ENCODE data around the gene ASB3.

Gene ASB3

DNA sequence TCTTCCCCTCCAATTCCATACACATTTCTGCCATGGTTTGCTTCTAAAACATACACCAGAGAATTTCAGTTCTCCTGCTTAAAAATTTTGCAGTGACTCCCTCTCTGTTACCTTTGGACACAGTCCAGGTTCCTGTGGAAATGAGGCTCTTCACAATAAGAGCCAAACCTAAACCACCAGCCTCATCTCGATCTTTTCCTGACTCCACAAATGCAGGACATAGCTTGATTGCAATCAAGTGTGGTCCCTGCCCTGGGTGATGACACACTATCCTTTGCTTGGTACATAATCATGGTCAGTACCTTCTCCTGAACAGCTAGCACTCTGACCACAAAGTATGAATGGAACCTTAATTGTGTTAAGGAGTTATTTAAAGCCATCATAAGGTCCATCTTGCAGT, 154.0 kb downstream of the ASB3 start:
- Mint-ChIP-seq H3K27me3 (ENCODE audit: low read depth) (no peaks in the 10 kb centered on the region), H3K4me1 (ENCODE audit: low read depth) (no peaks in the 10 kb centered on the region), H3K4me3 (no peak overlapping the region), H3K9me3 (no peaks in the 10 kb centered on the region), H3K36me3 (ENCODE audit: low read depth) (no peaks in the 10 kb centered on the region), H3K27ac (no peak overlapping the region)

DNA sequence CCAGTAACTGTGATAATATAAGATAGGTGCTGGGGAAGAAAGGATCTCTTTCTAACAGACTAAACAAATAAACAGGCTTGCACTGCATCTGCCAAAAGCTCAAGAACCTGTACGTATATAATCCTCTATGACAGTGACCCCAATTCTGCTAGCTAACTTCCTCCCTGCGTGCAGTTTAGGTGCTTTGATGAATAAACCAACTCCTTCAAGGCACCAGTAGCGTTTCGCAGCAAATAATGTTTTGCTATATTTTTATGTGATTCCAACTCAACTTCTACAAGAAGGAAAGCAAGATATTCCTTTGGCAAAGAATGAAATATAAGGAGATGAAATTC, 154.7 kb downstream of the ASB3 start:
- H3K9me3 Mint-ChIP-seq = no peaks in the 10 kb centered on the region
- H3K27me3 Mint-ChIP-seq (ENCODE audit: low read depth) = no peaks in the 10 kb centered on the region
- H3K27ac Mint-ChIP-seq = no peak overlapping the region
- no peak overlapping the region for H3K4me3 Mint-ChIP-seq
- H3K4me1 Mint-ChIP-seq (ENCODE audit: low read depth) = no peaks in the 10 kb centered on the region
- no peaks in the 10 kb centered on the region for H3K36me3 Mint-ChIP-seq (ENCODE audit: low read depth)

DNA sequence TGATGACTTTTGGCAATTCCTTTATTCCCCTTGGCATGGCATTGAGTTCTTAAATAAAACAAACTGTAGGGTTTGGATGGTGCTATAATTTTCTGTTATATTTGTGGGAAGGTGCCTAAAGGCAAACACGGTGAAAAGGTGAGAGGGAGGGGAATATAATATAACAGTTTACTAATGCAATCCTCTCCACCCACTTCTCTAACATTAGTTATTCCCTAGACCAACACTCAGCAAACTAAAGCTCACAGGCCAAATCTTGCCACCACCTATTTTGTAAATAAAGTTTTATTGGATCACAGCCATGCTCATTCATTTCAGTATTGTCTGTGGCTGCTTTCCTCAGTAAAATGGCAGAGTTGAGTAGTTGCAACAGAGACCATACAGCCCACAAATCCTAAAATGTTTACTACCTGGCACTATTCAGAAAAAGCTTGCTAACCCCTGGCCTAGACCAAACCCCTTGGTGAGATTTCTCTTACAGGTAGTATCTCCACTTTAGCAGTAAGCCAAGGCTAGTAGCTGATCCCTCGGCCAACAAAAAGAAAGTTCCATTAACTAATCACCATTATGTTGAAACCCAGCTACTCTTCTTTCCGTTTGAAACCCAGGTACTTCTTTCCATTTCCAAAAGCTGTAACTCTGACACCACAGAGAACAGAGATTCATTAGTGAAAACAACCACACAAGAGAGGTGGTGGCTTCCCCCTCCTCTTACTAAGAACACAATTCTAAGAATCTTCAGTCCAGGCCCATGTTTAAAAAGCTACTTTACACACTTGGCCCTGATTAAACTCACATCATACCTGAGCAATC, 155.2 kb downstream of the ASB3 start:
- no peak overlapping the region for H3K27ac Mint-ChIP-seq
- no peak overlapping the region for H3K4me3 Mint-ChIP-seq
- no peaks in the 10 kb centered on the region for H3K9me3 Mint-ChIP-seq

DNA sequence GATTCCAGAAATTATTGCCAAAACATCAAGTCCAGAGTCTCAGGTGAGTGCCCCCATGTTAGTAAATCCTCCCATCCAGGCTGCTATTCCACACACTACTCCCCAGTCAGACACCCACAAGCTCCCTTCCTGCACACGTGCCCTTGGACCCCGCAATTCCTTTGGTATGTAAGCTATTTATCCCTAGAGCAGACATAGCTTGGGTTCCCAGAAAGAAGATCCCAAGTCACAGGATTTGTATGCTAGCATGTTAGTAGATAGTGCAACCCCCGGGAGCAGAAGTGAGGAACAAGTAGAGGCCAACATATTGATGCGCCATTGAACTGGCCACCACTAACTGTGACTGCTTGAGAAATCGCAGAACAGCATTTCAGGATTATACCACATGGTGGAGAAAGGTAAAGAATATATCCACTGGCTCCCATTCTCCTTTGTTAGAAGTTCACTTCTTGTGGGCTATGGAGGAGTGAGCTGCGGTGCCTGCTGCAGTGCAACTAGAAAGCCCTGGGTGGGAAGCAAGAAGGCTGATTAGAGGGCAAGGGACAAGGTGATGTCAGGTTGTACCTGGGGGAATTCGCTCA, 156.6 kb downstream of the ASB3 start:
- no peaks in the 10 kb centered on the region for H3K9me3 Mint-ChIP-seq
- H3K27ac Mint-ChIP-seq = no peak overlapping the region
- H3K36me3 Mint-ChIP-seq (ENCODE audit: low read depth) = no peaks in the 10 kb centered on the region
- no peaks in the 10 kb centered on the region for H3K27me3 Mint-ChIP-seq (ENCODE audit: low read depth)
- H3K4me3 Mint-ChIP-seq = no peak overlapping the region
- no peaks in the 10 kb centered on the region for H3K4me1 Mint-ChIP-seq (ENCODE audit: low read depth)

More for the DNA sequence above, 155.2 kb downstream of the ASB3 start:
- Mint-ChIP-seq H3K4me1 (ENCODE audit: low read depth) (no peaks in the 10 kb centered on the region), H3K27me3 (ENCODE audit: low read depth) (no peaks in the 10 kb centered on the region), H3K36me3 (ENCODE audit: low read depth) (no peaks in the 10 kb centered on the region)

DNA sequence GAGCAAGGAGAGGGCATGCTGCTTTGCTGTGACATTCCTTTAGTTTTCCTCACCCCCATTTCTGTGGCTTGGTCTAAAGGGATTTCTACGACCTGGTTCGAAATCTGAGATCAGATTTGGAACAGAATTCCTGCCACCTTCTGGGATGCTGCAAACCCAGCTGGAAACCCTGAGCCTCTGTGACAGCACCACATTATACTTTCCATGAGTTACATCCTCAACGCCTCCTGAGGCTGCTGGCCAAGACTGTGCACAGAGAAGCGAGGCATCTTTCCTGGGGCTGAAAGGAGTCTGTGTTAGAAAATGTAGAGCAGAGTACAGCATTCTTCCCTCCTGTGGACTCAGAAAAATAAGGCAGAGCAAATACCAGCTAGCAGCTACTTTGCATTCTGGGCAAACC, 157.3 kb downstream of the ASB3 start:
- no peak overlapping the region for H3K4me3 Mint-ChIP-seq
- no peaks in the 10 kb centered on the region for H3K4me1 Mint-ChIP-seq (ENCODE audit: low read depth)
- no peak overlapping the region for H3K27ac Mint-ChIP-seq
- H3K9me3 Mint-ChIP-seq = no peaks in the 10 kb centered on the region
- H3K36me3 Mint-ChIP-seq (ENCODE audit: low read depth) = no peaks in the 10 kb centered on the region
- no peaks in the 10 kb centered on the region for H3K27me3 Mint-ChIP-seq (ENCODE audit: low read depth)

DNA sequence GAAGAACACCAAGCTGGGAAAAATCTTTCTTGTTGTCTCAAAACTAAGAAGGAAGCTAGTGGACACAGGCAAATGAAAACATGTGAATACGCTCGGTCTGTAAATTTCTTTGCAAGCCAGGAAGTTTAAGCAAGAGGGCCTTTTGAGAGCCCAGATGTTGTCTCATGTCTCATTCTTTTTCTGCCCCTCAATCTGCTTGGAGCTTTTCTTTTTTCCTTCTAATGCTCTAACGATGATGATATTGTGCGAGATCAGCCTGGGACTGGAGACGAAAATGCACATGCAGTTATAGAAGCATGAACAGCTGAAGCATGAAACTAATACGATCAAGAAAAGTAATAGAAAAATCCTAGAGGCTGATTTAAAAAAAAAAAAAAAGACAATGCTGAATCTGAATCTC, 157.8 kb downstream of the ASB3 start:
- H3K36me3 Mint-ChIP-seq (ENCODE audit: low read depth) = no peaks in the 10 kb centered on the region
- no peak overlapping the region for H3K27ac Mint-ChIP-seq
- H3K9me3 Mint-ChIP-seq = no peaks in the 10 kb centered on the region
- no peaks in the 10 kb centered on the region for H3K27me3 Mint-ChIP-seq (ENCODE audit: low read depth)
- no peaks in the 10 kb centered on the region for H3K4me1 Mint-ChIP-seq (ENCODE audit: low read depth)
- H3K4me3 Mint-ChIP-seq = no peak overlapping the region

DNA sequence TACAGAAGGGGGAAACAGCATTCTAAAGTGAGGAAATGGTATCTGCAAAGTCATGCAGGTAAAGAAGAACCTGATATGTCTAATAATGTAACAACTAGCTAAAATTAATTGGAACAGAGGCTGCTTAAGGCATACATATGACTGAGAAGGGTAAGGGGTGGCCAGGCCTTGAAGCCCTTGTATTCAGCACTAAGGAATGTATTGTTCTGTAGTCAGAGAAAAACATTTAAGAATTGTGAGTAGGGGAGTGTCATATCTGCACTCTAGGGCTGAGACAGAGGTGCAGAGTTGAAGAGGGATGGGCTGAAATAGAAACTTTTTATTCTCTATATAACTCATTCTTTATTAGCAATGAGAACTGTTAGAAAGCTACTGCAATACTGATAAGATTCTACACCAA, 164.6 kb downstream of the ASB3 start:
- no peak overlapping the region for H3K4me3 Mint-ChIP-seq
- H3K27ac Mint-ChIP-seq = no peak overlapping the region
- H3K27me3 Mint-ChIP-seq (ENCODE audit: low read depth) = no peaks in the 10 kb centered on the region
- H3K9me3 Mint-ChIP-seq = no peaks in the 10 kb centered on the region
- H3K4me1 Mint-ChIP-seq (ENCODE audit: low read depth) = no peaks in the 10 kb centered on the region
- H3K36me3 Mint-ChIP-seq (ENCODE audit: low read depth) = no peaks in the 10 kb centered on the region

DNA sequence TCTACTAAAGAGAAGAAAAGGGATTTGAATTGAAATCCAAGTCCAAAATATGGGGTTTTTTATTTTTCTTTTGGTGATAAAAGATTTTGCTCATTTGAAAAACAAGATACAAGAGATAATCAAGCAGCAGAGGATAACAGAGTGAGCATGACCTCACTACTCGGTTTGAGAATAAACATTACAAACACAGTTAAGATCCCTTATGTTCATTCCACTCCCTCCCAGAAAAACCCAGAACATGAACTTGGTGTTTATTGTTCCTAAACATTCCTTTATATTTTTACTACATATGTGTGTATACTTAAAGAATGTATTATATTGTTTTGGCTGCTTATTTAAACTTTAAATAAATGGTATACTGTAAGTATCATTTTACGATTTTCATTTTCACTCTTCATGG, 165.8 kb downstream of the ASB3 start:
- no peaks in the 10 kb centered on the region for H3K9me3 Mint-ChIP-seq
- no peak overlapping the region for H3K27ac Mint-ChIP-seq
- H3K4me3 Mint-ChIP-seq = no peak overlapping the region
- no peaks in the 10 kb centered on the region for H3K27me3 Mint-ChIP-seq (ENCODE audit: low read depth)
- no peaks in the 10 kb centered on the region for H3K4me1 Mint-ChIP-seq (ENCODE audit: low read depth)
- no peaks in the 10 kb centered on the region for H3K36me3 Mint-ChIP-seq (ENCODE audit: low read depth)

Measured in T-helper 1 cell treated with Interleukin-12 subunit alpha and Interleukin-12 subunit beta and Interleukin-4 antibody, amounts not matched to agents 30 μg/mL and 1 μg/mL, for 36 hours (primary cell).